Raji (cell line): ENCODE measurements around the gene YARS1.

ENCODE experiments used
- POLR2A ChIP-seq: IDR thresholded peaks from 2 replicates; pipeline ENCODE4 v1.6.1; 2011; ENCODE audit warnings: low read depth, low read length, control low read depth; ENCODE audit not compliant: insufficient read depth

Gene YARS1

GRCh38 chr1:32763221-32763620 lies 53.9 kb downstream of the YARS1 start:
- TF ChIP-seq POLR2A, result no peak

DNA sequence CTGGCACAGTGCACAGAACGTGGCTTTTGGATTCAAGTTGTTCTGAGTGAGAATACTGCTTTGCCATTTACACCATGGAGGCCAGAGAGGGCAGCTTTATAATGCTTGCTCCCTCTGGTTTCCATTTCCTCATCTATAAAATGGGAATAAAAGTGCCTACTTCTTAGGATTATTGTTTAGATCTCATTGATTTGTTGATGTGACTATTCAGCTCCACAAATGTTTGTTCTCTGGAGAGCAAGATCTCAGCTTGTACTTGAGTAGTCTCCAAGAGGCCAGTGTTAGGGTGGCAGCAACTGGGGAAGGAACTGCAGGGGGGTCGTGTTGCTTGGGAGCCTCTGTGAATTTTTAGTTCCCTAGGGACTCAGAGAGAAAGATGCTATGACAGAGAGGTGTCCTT lies 55.2 kb downstream of the YARS1 start:
- TF ChIP-seq POLR2A, result no peak

GRCh38 chr1:32761253-32761877 lies 55.8 kb downstream of the YARS1 start:
- TF ChIP-seq POLR2A, result no peak

DNA sequence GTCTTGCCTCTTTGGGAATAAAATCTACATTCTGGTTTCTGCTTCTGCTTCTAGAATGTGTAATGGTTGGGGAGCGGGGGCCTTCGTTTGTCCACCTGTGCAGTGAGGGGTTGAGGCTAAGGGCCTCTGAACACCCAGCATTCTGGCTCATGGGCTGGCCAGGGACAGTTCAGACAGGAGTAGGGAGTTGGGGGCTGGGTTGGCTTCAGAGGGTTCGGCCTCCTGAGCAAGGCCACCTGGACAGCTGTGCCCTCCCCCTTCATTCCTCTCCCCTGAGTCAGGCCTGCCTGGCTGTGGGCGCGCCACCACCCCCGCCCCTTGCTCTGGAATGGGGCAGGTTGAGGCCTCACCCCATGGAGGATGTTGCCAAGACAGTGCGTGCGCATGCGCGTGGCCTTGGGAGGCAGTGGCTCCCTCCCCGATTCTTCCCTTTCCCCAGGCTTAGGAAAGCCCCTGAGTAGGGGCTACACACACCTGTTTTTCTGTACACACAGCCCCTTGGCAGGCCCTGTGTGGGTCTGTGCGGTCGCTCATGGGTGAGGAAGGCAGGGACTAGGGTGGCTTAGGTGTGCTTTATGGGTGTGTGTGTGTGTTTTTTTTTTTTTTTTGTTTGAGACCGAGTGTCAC lies 57.0 kb downstream of the YARS1 start:
- no peak for TF ChIP-seq POLR2A

GRCh38 chr1:32759521-32759981 lies 57.6 kb downstream of the YARS1 start:
- TF ChIP-seq POLR2A, result no peak

GRCh38 chr1:32758795-32759430 lies 58.2 kb downstream of the YARS1 start:
- no peak for TF ChIP-seq POLR2A

DNA sequence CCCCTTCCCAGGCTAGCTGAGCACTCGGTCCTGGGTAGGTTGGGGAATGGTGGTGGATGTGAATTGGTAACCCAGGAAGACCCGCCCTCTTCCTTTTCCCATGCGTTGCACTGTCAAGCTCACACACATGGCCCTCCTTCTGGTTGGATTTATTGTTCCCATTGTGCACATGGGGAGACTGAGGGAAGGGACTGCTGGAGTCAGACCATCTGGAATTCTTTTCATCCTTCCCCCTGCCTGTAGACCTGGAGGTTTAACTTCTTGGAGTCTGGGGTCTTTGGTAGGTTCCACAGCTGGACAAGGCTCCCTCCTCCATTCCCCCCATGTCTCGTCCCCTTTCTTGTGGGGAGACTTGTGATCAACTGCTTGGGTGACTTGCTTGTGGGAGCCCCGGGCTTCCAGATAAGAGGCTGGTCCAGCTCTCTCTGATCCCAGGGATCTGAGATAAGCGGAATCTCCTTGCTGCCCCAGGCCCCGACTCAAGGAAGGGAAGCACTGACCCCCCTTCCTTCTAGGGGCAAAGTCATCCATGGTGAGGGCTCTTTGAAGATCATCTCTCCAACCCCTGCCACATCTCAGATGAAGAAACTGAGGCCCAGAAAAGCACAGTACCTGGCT lies 58.9 kb downstream of the YARS1 start:
- no peak for TF ChIP-seq POLR2A

DNA sequence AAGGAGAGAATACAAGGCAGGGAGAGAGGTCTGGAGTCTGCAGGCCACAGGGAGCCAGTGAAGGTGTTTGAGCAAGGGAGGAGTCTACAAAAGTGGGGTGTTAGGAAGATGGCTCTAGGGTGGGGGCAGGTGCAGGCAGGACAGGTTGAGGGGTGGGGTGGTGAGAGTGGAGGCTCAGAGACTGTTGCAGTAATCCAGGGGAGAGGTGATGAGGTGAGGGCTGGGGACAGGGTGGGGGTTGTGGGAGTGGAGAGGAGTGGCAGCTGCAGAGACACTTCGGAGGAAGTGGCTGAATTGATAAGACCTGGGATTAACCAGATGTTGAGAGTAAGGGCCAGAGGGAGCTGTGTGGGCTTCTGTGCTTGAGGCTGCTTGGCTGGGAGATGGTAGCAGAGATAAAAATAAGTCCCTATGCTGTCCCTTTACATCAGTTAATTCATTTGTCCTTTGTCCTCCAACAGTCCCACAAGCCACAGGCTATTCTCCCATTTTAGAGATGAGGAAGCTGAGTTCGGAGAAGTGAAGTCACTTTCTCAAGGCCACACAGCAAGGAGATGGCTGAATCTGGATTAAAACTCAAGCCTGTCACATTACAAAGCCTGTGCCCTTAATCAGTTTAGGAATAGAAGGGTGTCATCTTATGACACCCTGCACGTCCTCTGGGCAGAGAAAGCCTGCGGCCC lies 59.8 kb downstream of the YARS1 start:
- no peak for TF ChIP-seq POLR2A

- no peak for TF ChIP-seq POLR2A
Measured at GRCh38 chr1:32755810-32756159, 61.4 kb downstream of the YARS1 start.

GRCh38 chr1:32755098-32755809 lies 61.9 kb downstream of the YARS1 start:
- TF ChIP-seq POLR2A, result no peak

GRCh38 chr1:32754317-32755097 lies 62.7 kb downstream of the YARS1 start:
- TF ChIP-seq POLR2A, result no peak

GRCh38 chr1:32753532-32754316 lies 63.4 kb downstream of the YARS1 start:
- TF ChIP-seq POLR2A, result no peak

DNA sequence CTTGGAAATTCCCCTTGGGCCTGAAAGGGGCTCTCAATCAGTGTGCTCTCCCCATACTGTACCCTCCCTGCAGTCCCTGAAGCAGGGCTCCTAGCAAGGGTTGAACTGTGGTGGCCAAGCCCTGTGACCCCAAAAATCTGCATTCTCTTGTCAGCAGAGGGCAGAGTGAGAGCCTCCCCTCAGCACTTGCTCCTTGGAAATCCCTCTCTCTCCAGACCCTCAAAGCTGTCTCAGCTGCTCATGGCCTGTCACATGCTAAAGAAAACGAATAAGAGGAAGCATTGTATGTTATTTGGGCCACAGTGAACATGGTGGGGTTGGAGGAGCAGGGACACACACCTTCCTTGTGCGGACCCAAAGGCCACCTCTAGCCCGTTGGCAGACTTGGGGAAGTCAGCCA lies 67.4 kb downstream of the YARS1 start:
- no peak for TF ChIP-seq POLR2A
